Measurements from ENCODE around the gene HELZ.

GRCh38 chr17:67162771-67163170 lies 82.2 kb downstream of the HELZ start:
- TF ChIP-seq CTCF (conservative IDR thresholded peaks at IDR 0.05 in 1 of 2, IDR thresholded peaks at IDR 0.05 in 1 of 2; ENCODE audit: low read depth in 1 of 2, low read length in 2 of 2) (no peak), EZH2 (IDR thresholded peaks at IDR 0.05; ENCODE audit: low read length, missing control alignments) (no peak)

Data from fibroblast of lung (primary cell).